NT2/D1 (cell line): ENCODE results near the gene AP3B1.
A peak's percentile ranks its signal among the peaks of the same experiment; 100 is the strongest.

Experiments
- DNase-seq: peaks from one replicate; pipeline ENCODE4 v3.0.0-alpha.2; 2011; ENCODE audit warnings: low read depth, low spot score
- H3K27me3 ChIP-seq: 2 replicates; pipeline ENCODE4 v1.6.0; 2011; ENCODE audit warnings: mild to moderate bottlenecking; ENCODE audit not compliant: insufficient read length, insufficient read depth
- H3K36me3 ChIP-seq: 2 replicates; pipeline ENCODE4 v1.6.1; 2011; ENCODE audit warnings: mild to moderate bottlenecking, low read length, mixed read lengths; ENCODE audit not compliant: insufficient read depth, insufficient read length
- H3K4me1 ChIP-seq: 2 replicates; pipeline ENCODE4 v1.5.1; 2011; ENCODE audit not compliant: insufficient read depth, insufficient read length
- H3K4me3 ChIP-seq: 2 replicates; pipeline ENCODE4 v1.5.1; 2011; ENCODE audit warnings: low read depth; ENCODE audit not compliant: insufficient read length
- H3K9ac ChIP-seq: 2 replicates; pipeline ENCODE4 v1.6.0; 2011; ENCODE audit warnings: low read depth; ENCODE audit not compliant: insufficient read length
- H3K9me3 ChIP-seq: 2 replicates; pipeline ENCODE4 v1.5.1; 2011; ENCODE audit warnings: mild to moderate bottlenecking, low read length; ENCODE audit not compliant: insufficient read depth
- SUZ12 ChIP-seq: IDR thresholded peaks from 2 replicates; pipeline ENCODE4 v1.6.1; 2011; ENCODE audit not compliant: insufficient read length, insufficient read depth; ENCODE audit errors: extremely low read depth
- YY1 ChIP-seq: IDR thresholded peaks from 2 replicates; pipeline ENCODE4 v1.6.1; 2011; ENCODE audit not compliant: insufficient read length, insufficient read depth
- ZNF274 ChIP-seq: IDR thresholded peaks from 2 replicates; pipeline ENCODE4 v1.6.1; 2011; ENCODE audit warnings: mild to moderate bottlenecking, low read depth, low read length

AP3B1 gene

DNA sequence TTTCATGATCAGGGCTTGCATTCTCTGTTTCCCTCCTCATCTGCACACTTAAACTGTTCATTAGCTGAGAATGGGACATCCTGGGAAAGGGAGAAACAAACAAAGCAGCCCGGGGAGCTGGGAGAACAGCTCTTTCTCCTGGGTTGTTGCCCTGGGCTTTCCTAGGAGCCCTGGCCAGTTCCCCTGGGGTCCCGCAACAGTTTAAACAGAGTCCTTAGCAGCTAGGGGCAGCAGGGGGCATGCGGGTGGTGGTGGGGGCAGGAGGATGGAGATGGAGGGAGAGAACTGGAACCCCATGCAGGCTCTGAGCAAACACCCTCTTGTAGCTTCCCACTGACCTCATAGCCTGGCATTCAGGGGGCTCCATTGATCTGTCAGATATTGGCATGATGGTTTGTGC is 309.3 kb downstream of the AP3B1 start:
- H3K9ac ChIP-seq, result peak overlapping the region; percentile 21
- peaks cover 9% of the 10 kb centered on the region for H3K4me1 ChIP-seq
- no peaks in the 10 kb centered on the region for H3K27me3 ChIP-seq
- H3K9me3 ChIP-seq, result no peaks in the 10 kb centered on the region; the same call in 1 of the 2 replicates
- TF ChIP-seq ZNF274, result no peak
- no peak overlapping the region for H3K4me3 ChIP-seq
- DNase-seq, result no peak
- H3K36me3 ChIP-seq, result no peaks in the 10 kb centered on the region

GRCh38 chr5:77984587-77984986 is 309.9 kb downstream of the AP3B1 start:
- no peak overlapping the region for H3K4me3 ChIP-seq
- H3K9me3 ChIP-seq, result no peaks in the 10 kb centered on the region; the same call in 1 of the 2 replicates
- no peak for DNase-seq
- peak overlapping the region; percentile 47 for H3K9ac ChIP-seq
- H3K4me1 ChIP-seq, result peaks cover 9% of the 10 kb centered on the region
- H3K36me3 ChIP-seq, result no peaks in the 10 kb centered on the region
- TF ChIP-seq YY1 (peak; percentile 7), SUZ12 (no peak)
- no peaks in the 10 kb centered on the region for H3K27me3 ChIP-seq

DNA sequence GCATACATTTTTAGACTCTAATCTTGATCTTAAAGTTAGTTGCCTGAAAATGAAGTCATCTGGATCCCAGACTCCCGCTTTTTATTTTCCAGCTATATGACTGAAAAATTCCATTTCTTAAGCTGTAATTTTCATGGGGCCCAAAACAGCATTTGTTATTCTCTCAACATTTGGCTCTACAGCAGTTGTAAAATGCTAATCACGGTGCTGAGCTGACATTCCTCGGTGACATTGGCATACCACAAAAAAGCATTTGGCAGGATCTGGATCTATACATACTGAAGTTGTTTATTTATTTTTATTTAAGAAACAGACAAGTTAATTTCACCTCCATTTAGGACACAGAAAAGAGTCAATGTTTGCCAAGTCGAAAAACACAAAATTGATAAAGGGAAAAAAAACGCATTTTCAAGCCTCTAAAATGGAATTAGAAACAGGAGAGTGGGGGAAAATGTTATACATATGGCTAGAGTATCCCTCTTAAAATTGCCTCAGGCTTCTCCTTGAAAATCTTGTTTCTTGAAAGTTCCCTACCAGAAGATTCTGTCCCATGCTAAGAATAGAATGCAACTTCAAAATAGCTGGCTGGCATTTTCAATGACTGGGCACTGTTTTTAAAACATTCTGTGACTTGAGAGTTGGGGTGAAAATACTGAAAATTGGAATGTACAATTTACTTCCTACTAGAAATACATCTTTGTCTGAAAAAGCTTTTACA is 310.9 kb downstream of the AP3B1 start:
- no peaks in the 10 kb centered on the region; the same call in 1 of the 2 replicates for H3K9me3 ChIP-seq
- TF ChIP-seq ZNF274 (no peak), YY1 (no peak), SUZ12 (no peak)

DNA sequence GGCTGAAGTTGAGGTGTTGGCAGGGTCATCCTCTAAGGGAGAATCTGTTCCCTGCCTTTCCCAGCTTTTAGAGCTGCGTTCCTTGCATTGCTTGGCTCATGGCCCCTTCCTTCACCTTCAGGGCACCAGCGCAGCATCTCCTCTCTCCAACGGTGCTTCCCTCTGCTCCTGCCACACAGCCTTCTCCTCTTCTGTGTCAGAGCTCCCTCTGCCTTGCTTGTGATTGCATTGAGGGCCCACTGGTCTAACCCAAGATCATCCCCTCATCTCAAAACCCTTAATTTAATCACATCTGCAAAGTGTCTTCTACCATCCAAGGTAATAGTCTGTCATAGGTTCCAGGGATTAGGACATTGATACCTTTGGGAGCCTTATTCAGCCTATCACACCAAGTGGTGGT is 312.7 kb downstream of the AP3B1 start:
- TF ChIP-seq SUZ12, result no peak
- no peak for TF ChIP-seq ZNF274
- no peak for TF ChIP-seq YY1

More for the DNA sequence above, 310.9 kb downstream of the AP3B1 start:
- Histone ChIP-seq H3K27me3 (no peaks in the 10 kb centered on the region), H3K4me3 (no peak overlapping the region), H3K36me3 (no peaks in the 10 kb centered on the region), H3K9ac (no peak overlapping the region), H3K4me1 (peaks cover 9% of the 10 kb centered on the region)
- no peak for DNase-seq

DNA sequence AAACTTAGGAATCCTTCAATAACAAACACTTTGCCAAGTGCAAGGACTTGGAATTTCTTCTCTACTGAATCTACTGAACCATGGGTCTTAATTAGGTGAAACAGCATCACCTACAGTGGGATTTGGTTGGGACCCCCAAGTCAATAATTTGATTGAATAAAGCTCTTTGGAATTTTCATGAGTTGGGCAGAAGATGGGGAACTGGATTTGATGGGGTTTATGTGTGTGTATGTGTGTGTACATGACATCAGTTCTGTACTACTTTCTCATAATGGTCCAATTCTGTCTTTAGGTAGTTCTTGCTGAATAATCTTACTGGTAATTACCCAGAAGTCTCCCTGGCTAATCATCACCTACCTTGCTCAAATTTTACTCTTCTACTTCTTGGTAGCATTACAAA is 319.9 kb downstream of the AP3B1 start:
- no peaks in the 10 kb centered on the region for H3K36me3 ChIP-seq
- H3K9ac ChIP-seq, result no peak overlapping the region
- no peaks in the 10 kb centered on the region for H3K9me3 ChIP-seq
- H3K4me1 ChIP-seq, result no peaks in the 10 kb centered on the region
- no peak overlapping the region for H3K4me3 ChIP-seq
- DNase-seq, result no peak
- H3K27me3 ChIP-seq, result peaks cover 60% of the 10 kb centered on the region
- TF ChIP-seq SUZ12, result no peak

More for the DNA sequence above, 312.7 kb downstream of the AP3B1 start:
- Histone ChIP-seq H3K9ac (no peak overlapping the region), H3K4me1 (peaks cover 5% of the 10 kb centered on the region), H3K36me3 (no peaks in the 10 kb centered on the region), H3K27me3 (no peaks in the 10 kb centered on the region), H3K9me3 (no peaks in the 10 kb centered on the region; the same call in 1 of the 2 replicates), H3K4me3 (no peak overlapping the region)
- DNase-seq, result no peak

DNA sequence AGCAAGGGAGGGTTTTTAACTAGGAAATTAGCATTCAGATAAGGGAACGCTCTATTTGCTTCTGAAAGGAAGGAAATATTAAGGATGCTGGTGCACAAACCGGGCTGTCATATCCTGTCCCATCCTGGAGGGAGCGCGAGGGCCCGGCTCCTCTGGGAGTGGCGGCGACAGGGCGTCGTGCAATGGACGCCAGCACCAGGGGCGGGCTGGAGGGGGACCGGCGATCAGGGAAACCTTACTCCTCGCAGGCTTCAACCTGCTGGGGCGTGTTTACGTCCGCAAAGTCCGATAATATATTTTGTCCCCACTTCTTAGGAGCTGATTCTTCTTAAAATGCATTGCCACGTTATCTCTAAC is 321.3 kb downstream of the AP3B1 start:
- Histone ChIP-seq H3K27me3 (peaks cover 70% of the 10 kb centered on the region), H3K9ac (no peak overlapping the region), H3K36me3 (no peaks in the 10 kb centered on the region), H3K9me3 (no peaks in the 10 kb centered on the region), H3K4me3 (no peak overlapping the region), H3K4me1 (no peaks in the 10 kb centered on the region)
- no peak for DNase-seq
- no peak for TF ChIP-seq YY1
- TF ChIP-seq ZNF274, result no peak
- TF ChIP-seq SUZ12, result no peak

DNA sequence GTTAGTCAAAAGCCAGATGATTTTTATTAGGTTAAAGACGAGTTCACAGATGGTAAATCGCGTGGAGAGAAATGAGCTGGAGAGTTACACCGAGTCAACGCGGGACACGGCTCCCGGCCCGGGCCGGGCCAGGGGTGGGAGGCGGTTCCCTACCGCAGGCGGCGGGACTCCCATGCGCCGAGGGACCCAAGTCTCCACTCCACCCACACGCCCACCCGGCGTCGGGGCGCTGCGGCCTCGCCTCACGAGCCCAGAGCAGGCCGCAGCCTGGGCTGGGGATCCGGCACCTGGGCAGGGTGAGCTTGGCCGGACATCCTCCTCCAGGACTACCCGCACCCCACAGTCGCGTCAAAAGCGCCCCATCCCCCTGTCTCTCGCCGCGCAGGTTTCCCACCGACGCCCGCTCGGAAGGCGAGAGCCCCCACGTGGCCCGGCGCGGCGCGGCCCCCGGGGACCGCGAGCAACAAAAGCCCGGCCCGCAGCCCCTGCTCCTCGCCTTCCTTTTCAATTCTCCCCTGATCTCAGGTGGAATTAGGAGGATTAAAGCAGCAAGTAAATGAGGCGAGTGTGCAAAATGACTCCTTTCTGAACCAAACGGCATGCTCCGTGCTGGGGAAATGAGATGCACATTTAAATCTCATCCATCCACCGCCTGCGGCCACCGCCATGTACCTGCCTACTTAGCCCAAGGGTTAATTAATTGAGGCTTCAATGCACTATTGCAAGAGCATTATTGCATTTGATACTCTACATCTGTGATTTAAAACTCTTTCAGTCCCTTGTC is 321.8 kb downstream of the AP3B1 start:
- Histone ChIP-seq H3K9me3 (no peaks in the 10 kb centered on the region), H3K27me3 (peaks cover 72% of the 10 kb centered on the region), H3K4me1 (no peaks in the 10 kb centered on the region), H3K36me3 (no peaks in the 10 kb centered on the region), H3K9ac (no peak overlapping the region), H3K4me3 (peak overlapping the region; percentile 17)
- TF ChIP-seq SUZ12 (no peak), ZNF274 (no peak), YY1 (no peak)
- DNase-seq, result no peak
